ENCODE measurements around the gene SRP72.
A peak's percentile ranks its signal among the peaks of the same experiment; 100 is the strongest.

The SRP72 gene

GRCh38 chr4:56466910-56467283 is 520 bp upstream of the SRP72 start:
- Histone ChIP-seq H3K27ac (replicated peaks) (peak overlapping the region; percentile 97), H3K27me3 (ENCODE audit: insufficient read depth, poor library complexity, severe bottlenecking) (no peaks in the 10 kb centered on the region), H3K4me3 (replicated peaks; ENCODE audit: insufficient read depth, low read length) (peak overlapping the region; percentile 94)
- no peak for DNase-seq (ENCODE audit: low read depth in 1 of 2, low spot score in 1 of 2)
- no peak for TF ChIP-seq SPI1 (IDR thresholded peaks at IDR 0.05; ENCODE audit: borderline replicate concordance, low read depth)
- TF ChIP-seq REST (IDR thresholded peaks at IDR 0.05; ENCODE audit: insufficient replicate concordance, low read depth) = no peak
- TF ChIP-seq GABPA (IDR thresholded peaks at IDR 0.05; ENCODE audit: low read depth) = no peak
- TF ChIP-seq CTCF (IDR thresholded peaks at IDR 0.05; ENCODE audit: insufficient read depth, low read length) = no peak
- no peak for TF ChIP-seq POLR2AphosphoS5 (IDR thresholded peaks at IDR 0.05; ENCODE audit: low read depth)

- TF ChIP-seq CTCF (IDR thresholded peaks at IDR 0.05; ENCODE audit: insufficient read depth, low read length) = no peak
- TF ChIP-seq SPI1 (IDR thresholded peaks at IDR 0.05; ENCODE audit: borderline replicate concordance, low read depth) = no peak; the same call in 1 of the 2 replicates
- TF ChIP-seq REST (IDR thresholded peaks at IDR 0.05; ENCODE audit: insufficient replicate concordance, low read depth) = no peak
- no peak for TF ChIP-seq GABPA (IDR thresholded peaks at IDR 0.05; ENCODE audit: low read depth)
- no peak; the same call in 1 of the 2 replicates for TF ChIP-seq POLR2AphosphoS5 (IDR thresholded peaks at IDR 0.05; ENCODE audit: low read depth)
- Histone ChIP-seq H3K27me3 (ENCODE audit: insufficient read depth, poor library complexity, severe bottlenecking) (no peaks in the 10 kb centered on the region), H3K27ac (replicated peaks) (peak overlapping the region; percentile 97), H3K4me3 (replicated peaks; ENCODE audit: insufficient read depth, low read length) (peak overlapping the region; percentile 94)
- DNase-seq (ENCODE audit: low read depth in 1 of 2, low spot score in 1 of 2) = peak in 1 of 2 experiments; percentile 51
These were observed 643 bp downstream of the SRP72 start for GRCh38 chr4:56468097-56468422.

- Histone ChIP-seq H3K4me3 (replicated peaks; ENCODE audit: insufficient read depth, low read length) (peak overlapping the region; percentile 94), H3K27ac (replicated peaks) (peak overlapping the region; percentile 97), H3K27me3 (ENCODE audit: insufficient read depth, poor library complexity, severe bottlenecking) (no peaks in the 10 kb centered on the region)
- TF ChIP-seq SPI1 (IDR thresholded peaks at IDR 0.05; ENCODE audit: borderline replicate concordance, low read depth) (no peak), GABPA (IDR thresholded peaks at IDR 0.05; ENCODE audit: low read depth) (no peak), REST (IDR thresholded peaks at IDR 0.05; ENCODE audit: insufficient replicate concordance, low read depth) (no peak), POLR2AphosphoS5 (IDR thresholded peaks at IDR 0.05; ENCODE audit: low read depth) (no peak), CTCF (IDR thresholded peaks at IDR 0.05; ENCODE audit: insufficient read depth, low read length) (no peak)
- DNase-seq (ENCODE audit: low read depth in 1 of 2, low spot score in 1 of 2) = no peak
These were observed 2.2 kb downstream of the SRP72 start for GRCh38 chr4:56469489-56470210.

Measured in HL-60 (cell line).